GM12801 (cell line): Measurements from ENCODE around the gene XPNPEP3.

Experiments used
- TF ChIP-seq, protein P1 (sequence below): IDR thresholded peaks from one replicate; pipeline ENCODE4 v1.5.1; 2011; ENCODE audit warnings: control low read depth; ENCODE audit not compliant: insufficient read length; ENCODE audit errors: extremely low read depth

Gene XPNPEP3

DNA sequence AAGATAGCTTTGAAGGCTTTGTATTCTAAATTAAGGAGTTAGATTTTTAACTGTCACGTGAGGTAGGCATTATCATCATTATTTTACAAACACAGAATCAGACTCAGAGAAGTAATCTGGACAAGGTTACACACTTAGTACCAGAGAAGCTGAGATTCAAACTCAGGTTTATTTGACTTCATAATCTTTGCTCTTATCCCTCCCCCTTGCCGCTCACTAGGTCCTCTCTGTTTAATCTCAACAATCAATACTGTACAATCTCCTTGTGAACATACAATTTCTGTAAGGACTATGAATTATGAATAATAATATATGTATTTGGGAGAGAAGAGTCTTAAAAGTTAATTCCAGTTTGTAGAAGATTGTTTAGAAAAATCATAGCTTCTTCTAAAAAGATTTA lies 10.2 kb downstream of the XPNPEP3 start:
- TF ChIP-seq, protein P1, sequence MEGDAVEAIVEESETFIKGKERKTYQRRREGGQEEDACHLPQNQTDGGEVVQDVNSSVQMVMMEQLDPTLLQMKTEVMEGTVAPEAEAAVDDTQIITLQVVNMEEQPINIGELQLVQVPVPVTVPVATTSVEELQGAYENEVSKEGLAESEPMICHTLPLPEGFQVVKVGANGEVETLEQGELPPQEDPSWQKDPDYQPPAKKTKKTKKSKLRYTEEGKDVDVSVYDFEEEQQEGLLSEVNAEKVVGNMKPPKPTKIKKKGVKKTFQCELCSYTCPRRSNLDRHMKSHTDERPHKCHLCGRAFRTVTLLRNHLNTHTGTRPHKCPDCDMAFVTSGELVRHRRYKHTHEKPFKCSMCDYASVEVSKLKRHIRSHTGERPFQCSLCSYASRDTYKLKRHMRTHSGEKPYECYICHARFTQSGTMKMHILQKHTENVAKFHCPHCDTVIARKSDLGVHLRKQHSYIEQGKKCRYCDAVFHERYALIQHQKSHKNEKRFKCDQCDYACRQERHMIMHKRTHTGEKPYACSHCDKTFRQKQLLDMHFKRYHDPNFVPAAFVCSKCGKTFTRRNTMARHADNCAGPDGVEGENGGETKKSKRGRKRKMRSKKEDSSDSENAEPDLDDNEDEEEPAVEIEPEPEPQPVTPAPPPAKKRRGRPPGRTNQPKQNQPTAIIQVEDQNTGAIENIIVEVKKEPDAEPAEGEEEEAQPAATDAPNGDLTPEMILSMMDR = no peak

GRCh38 chr22:40874016-40874415 lies 17.1 kb downstream of the XPNPEP3 start:
- TF ChIP-seq, protein P1 = no peak

- TF ChIP-seq, protein P1 = no peak
Observed at GRCh38 chr22:40875111-40875510, 18.2 kb downstream of the XPNPEP3 start.

DNA sequence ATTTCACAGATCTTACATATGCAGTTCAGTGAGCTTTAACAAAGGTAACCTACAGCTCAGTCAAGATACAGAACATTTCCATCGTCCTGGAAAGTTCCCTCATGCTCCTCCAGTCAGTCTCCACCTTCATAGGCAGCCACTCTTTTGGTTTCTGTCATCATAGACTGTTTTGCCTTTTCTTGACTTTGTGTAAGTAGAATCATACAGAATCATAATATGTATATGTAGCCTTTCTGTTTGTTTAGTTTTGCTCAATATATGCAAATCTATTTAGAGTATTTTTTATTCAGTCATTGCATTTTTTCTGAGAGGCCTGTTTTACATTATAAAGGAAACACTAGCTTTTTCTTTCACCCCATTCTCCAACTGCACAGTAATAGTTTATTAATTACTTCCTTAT lies 20.0 kb downstream of the XPNPEP3 start:
- TF ChIP-seq, protein P1 = no peak

GRCh38 chr22:40877488-40877887 lies 20.5 kb downstream of the XPNPEP3 start:
- TF ChIP-seq, protein P1 = no peak

DNA sequence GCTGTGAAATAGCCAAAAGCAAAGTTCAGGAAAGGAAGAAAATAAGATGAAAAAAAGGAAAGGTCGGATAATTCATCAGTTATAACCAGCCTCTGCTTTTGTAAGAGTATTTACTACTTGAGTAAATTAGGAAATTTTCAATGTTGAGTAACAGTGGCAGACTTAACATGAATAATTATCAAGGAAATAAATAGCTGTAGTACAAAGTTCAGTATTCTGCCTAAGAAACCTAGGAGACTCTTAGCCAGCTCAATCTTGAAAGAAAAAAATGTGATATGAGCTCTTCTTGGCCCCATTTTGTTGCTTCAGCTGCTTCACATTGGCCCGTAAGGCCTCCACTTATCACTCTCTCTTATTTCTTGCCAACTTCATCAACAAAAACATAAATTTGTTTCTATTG lies 22.0 kb downstream of the XPNPEP3 start:
- TF ChIP-seq, protein P1 = no peak

DNA sequence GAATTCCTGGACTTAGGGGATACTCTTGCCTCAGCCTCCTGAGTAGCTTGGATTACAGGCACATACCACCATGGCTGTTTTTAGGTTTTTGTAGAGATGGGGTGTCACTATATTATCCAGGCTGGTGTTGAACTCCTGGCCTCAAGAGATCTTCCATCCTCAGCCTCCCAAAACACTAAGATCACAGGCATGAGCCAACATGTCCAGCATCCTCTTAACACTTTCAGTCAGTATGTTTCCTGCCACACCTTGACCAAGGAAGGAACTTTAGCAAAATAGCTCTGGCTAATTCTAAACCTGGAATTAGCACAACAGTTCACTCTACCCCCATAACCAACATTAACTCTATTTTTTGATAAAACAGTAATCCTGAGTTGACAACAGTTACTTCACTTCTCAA lies 32.2 kb downstream of the XPNPEP3 start:
- TF ChIP-seq, protein P1 = no peak

- TF ChIP-seq, protein P1 = no peak
Observed at GRCh38 chr22:40890881-40891280, 33.9 kb downstream of the XPNPEP3 start.
